GM12872 (cell line): ENCODE results near the gene DBN1.

ENCODE experiments used
- CTCF ChIP-seq: IDR thresholded peaks from 3 replicates; pipeline ENCODE4 v1.5.1; 2011; ENCODE audit warnings: low read depth, mild to moderate bottlenecking, low read length, moderate library complexity; ENCODE audit not compliant: insufficient read depth

DBN1 gene

GRCh38 chr5:177473443-177474001 is at the start of gene DBN1:
DBN1 (minus strand) TSS chr5:177473634; CDS start chr5:177473521, 113 bp downstream.
- TF ChIP-seq CTCF = no peak

GRCh38 chr5:177520916-177521513 is 47.6 kb upstream of the DBN1 start:
- TF ChIP-seq CTCF = peak; percentile 18; the same call in 1 of the 3 replicates

GRCh38 chr5:177520271-177520670 is 46.8 kb upstream of the DBN1 start:
- TF ChIP-seq CTCF = no peak

GRCh38 chr5:177519463-177520235 is 46.2 kb upstream of the DBN1 start:
- TF ChIP-seq CTCF = no peak

GRCh38 chr5:177516601-177517568 is 43.5 kb upstream of the DBN1 start, which contains the start of gene DDX41:
DDX41 (minus strand) TSS chr5:177516961; CDS start chr5:177516945, 16 bp downstream.
- TF ChIP-seq CTCF = no peak

- no peak for TF ChIP-seq CTCF
Observed at GRCh38 chr5:177515580-177515979, 42.1 kb upstream of the DBN1 start.

- no peak for TF ChIP-seq CTCF
Observed at GRCh38 chr5:177514541-177514940, 41.1 kb upstream of the DBN1 start.
